WTC11 (cell line): Measurements from ENCODE around the gene NLGN1. TPM values are rescaled to one million over a fixed set of nuclear protein-coding genes. Genes with fewer than 3 reads are reported as not detected.

Source experiments
- ATAC-seq: fragments of 200-7000 bp; cut with Tn5 transposase; 2 replicates; pipeline ENCODE4 v1.10.0; 2021; ENCODE audit warnings: mild to moderate bottlenecking, moderate library complexity
- CTCF ChIA-PET: fragments of 300-600 bp; sonication (Branson Sonifier 250); formaldehyde crosslinking; loops from one replicate; lab custom pipeline; 2021; ENCODE audit warnings: antibody characterized with exemption; lab: Charles Lee
- POLR2A ChIA-PET: fragments of 350-600 bp; sonication (Branson Sonifier 250); formaldehyde crosslinking; loops from one replicate; lab custom pipeline; 2021; ENCODE audit warnings: antibody characterized with exemption; lab: Charles Lee
- DNase-seq: peaks from one replicate; pipeline ENCODE4 v3.0.0; 2021; ENCODE audit warnings: low spot score
- H3K27ac Mint-ChIP-seq: 2 replicates; pipeline ENCODE4 v1.8.0; 2021; ENCODE audit warnings: mixed read lengths
- H3K27me3 Mint-ChIP-seq: 2 replicates; pipeline ENCODE4 v1.8.0; 2021; ENCODE audit warnings: low read depth, mild to moderate bottlenecking, moderate library complexity, mixed read lengths
- H3K36me3 Mint-ChIP-seq: 2 replicates; pipeline ENCODE4 v1.8.0; 2021; ENCODE audit warnings: mixed read lengths
- H3K4me1 Mint-ChIP-seq: 2 replicates; pipeline ENCODE4 v1.8.0; 2022; ENCODE audit warnings: mixed read lengths
- H3K4me3 Mint-ChIP-seq: 2 replicates; pipeline ENCODE4 v1.8.0; 2021; ENCODE audit warnings: mild to moderate bottlenecking, moderate library complexity, mixed read lengths
- H3K9me3 Mint-ChIP-seq: 2 replicates; pipeline ENCODE4 v1.8.0; 2021; ENCODE audit warnings: mixed read lengths
- FOXK1 ChIP-seq: sonication (generic); formaldehyde crosslinking; IDR thresholded peaks from 2 replicates; pipeline ENCODE4 v1.8.0; 2022; ENCODE audit warnings: mild to moderate bottlenecking, moderate library complexity, missing genetic modification reagents
- FOXP4 ChIP-seq: sonication (generic); formaldehyde crosslinking; IDR thresholded peaks from 2 replicates; pipeline ENCODE4 v1.8.0; 2022; ENCODE audit warnings: mild to moderate bottlenecking, missing genetic modification reagents
- HMGXB4 ChIP-seq: sonication (generic); formaldehyde crosslinking; IDR thresholded peaks from 2 replicates; pipeline ENCODE4 v1.8.1; 2023; ENCODE audit warnings: mild to moderate bottlenecking, moderate library complexity, missing genetic modification reagents
- JAZF1 ChIP-seq: fragments of 250-450 bp; sonication (Bioruptor Pico); IDR thresholded peaks from 2 replicates; pipeline ENCODE4 v1.9.0; 2021; ENCODE audit warnings: moderate library complexity, mild to moderate bottlenecking, inconsistent platforms
- MXD4 ChIP-seq: fragments of 250-450 bp; sonication (Bioruptor Pico); IDR thresholded peaks from 2 replicates; pipeline ENCODE4 v1.8.0; 2021; ENCODE audit warnings: mild to moderate bottlenecking, moderate library complexity, borderline replicate concordance
- NFE2L1 ChIP-seq: sonication (generic); formaldehyde crosslinking; IDR thresholded peaks from 2 replicates; pipeline ENCODE4 v1.8.1; 2023; ENCODE audit warnings: missing genetic modification reagents
- NR1H2 ChIP-seq: sonication (generic); formaldehyde crosslinking; IDR thresholded peaks from 2 replicates; pipeline ENCODE4 v1.9.0; 2021; ENCODE audit warnings: mild to moderate bottlenecking, moderate library complexity, missing genetic modification reagents
- NR3C1 ChIP-seq: sonication (generic); formaldehyde crosslinking; conservative IDR thresholded peaks from 2 replicates; pipeline ENCODE4 v1.8.1; 2023; ENCODE audit warnings: low read depth, mild to moderate bottlenecking, missing genetic modification reagents
- PREB ChIP-seq: sonication (generic); formaldehyde crosslinking; IDR thresholded peaks from 2 replicates; pipeline ENCODE4 v1.8.1; 2022; ENCODE audit warnings: mild to moderate bottlenecking, missing genetic modification reagents, moderate library complexity, borderline replicate concordance
- SOX15 ChIP-seq: fragments of 250-450 bp; sonication (Bioruptor Pico); IDR thresholded peaks from 2 replicates; pipeline ENCODE4 v1.9.0; 2021; ENCODE audit warnings: mild to moderate bottlenecking
- TP53 ChIP-seq: sonication (generic); formaldehyde crosslinking; IDR thresholded peaks from 2 replicates; pipeline ENCODE4 v1.8.1; 2023; ENCODE audit warnings: mild to moderate bottlenecking, missing genetic modification reagents
- ZBTB21 ChIP-seq: sonication (generic); formaldehyde crosslinking; IDR thresholded peaks from 2 replicates; pipeline ENCODE4 v1.8.1; 2023; ENCODE audit warnings: mild to moderate bottlenecking, missing genetic modification reagents, borderline replicate concordance
- ZNF121 ChIP-seq: sonication (generic); formaldehyde crosslinking; IDR thresholded peaks from 2 replicates; pipeline ENCODE4 v1.8.0; 2023; ENCODE audit warnings: missing genetic modification reagents
- ZNF396 ChIP-seq: fragments of 250-450 bp; sonication (Bioruptor Pico); IDR thresholded peaks from 2 replicates; pipeline ENCODE4 v1.8.0; 2021; ENCODE audit warnings: mild to moderate bottlenecking, moderate library complexity, borderline replicate concordance
- total RNA-seq: library from RNA; stranded (reverse); gene quantifications from 3 replicates; pipeline ENCODE4 v1.2.3, GENCODE V29; 2021
- TF ChIP-seq, protein P1 (sequence below): sonication (generic); formaldehyde crosslinking; IDR thresholded peaks from 2 replicates; pipeline ENCODE4 v1.8.0; 2023; ENCODE audit warnings: missing genetic modification reagents, mild to moderate bottlenecking, borderline replicate concordance
- TF ChIP-seq, protein P2 (sequence below): sonication (generic); formaldehyde crosslinking; IDR thresholded peaks from 2 replicates; pipeline ENCODE4 v1.8.1; 2022; ENCODE audit warnings: missing genetic modification reagents, borderline replicate concordance

NLGN1 gene
- total RNA-seq, 1 experiment from 2014 or later, result 12.4 TPM

GRCh38 chr3:173920386-173920785 is 522.8 kb downstream of the NLGN1 start:
- Mint-ChIP-seq H3K27ac (no peak overlapping the region), H3K4me3 (no peak overlapping the region), H3K4me1 (peaks cover 23% of the 10 kb centered on the region), H3K9me3 (no peaks in the 10 kb centered on the region), H3K36me3 (no peaks in the 10 kb centered on the region), H3K27me3 (no peaks in the 10 kb centered on the region)
- no peak for DNase-seq
- no peak for ATAC-seq
- POLR2A ChIA-PET, result interaction anchor here (1.0 kb wide), 1 partner anchor 13 kb away, joined by 3 read pairs; no protein-coding TSS in a partner anchor
- CTCF ChIA-PET, result no interaction called here
- TF ChIP-seq, protein P1, sequence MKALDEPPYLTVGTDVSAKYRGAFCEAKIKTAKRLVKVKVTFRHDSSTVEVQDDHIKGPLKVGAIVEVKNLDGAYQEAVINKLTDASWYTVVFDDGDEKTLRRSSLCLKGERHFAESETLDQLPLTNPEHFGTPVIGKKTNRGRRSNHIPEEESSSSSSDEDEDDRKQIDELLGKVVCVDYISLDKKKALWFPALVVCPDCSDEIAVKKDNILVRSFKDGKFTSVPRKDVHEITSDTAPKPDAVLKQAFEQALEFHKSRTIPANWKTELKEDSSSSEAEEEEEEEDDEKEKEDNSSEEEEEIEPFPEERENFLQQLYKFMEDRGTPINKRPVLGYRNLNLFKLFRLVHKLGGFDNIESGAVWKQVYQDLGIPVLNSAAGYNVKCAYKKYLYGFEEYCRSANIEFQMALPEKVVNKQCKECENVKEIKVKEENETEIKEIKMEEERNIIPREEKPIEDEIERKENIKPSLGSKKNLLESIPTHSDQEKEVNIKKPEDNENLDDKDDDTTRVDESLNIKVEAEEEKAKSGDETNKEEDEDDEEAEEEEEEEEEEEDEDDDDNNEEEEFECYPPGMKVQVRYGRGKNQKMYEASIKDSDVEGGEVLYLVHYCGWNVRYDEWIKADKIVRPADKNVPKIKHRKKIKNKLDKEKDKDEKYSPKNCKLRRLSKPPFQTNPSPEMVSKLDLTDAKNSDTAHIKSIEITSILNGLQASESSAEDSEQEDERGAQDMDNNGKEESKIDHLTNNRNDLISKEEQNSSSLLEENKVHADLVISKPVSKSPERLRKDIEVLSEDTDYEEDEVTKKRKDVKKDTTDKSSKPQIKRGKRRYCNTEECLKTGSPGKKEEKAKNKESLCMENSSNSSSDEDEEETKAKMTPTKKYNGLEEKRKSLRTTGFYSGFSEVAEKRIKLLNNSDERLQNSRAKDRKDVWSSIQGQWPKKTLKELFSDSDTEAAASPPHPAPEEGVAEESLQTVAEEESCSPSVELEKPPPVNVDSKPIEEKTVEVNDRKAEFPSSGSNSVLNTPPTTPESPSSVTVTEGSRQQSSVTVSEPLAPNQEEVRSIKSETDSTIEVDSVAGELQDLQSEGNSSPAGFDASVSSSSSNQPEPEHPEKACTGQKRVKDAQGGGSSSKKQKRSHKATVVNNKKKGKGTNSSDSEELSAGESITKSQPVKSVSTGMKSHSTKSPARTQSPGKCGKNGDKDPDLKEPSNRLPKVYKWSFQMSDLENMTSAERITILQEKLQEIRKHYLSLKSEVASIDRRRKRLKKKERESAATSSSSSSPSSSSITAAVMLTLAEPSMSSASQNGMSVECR (CRISPR knock-in tag), result no peak
- TF ChIP-seq SOX15 (CRISPR knock-in tag), result no peak
- no peak for TF ChIP-seq NR1H2 (CRISPR knock-in tag)
- TF ChIP-seq JAZF1 (CRISPR knock-in tag), result no peak

- DNase-seq (no peak), ATAC-seq (peak; percentile 53)
- Mint-ChIP-seq H3K27ac (no peak overlapping the region), H3K4me1 (peaks cover 22% of the 10 kb centered on the region), H3K27me3 (no peaks in the 10 kb centered on the region), H3K9me3 (no peaks in the 10 kb centered on the region), H3K36me3 (no peaks in the 10 kb centered on the region), H3K4me3 (no peak overlapping the region)
- CTCF ChIA-PET, result no interaction called here
- POLR2A ChIA-PET, result no interaction called here
- no peak for TF ChIP-seq PREB (CRISPR knock-in tag)
- no peak for TF ChIP-seq SOX15 (CRISPR knock-in tag)
- no peak for TF ChIP-seq NR3C1
- no peak for TF ChIP-seq NFE2L1
- TF ChIP-seq FOXK1, result no peak
- TF ChIP-seq MXD4 (CRISPR knock-in tag), result no peak
- TF ChIP-seq, protein P2, sequence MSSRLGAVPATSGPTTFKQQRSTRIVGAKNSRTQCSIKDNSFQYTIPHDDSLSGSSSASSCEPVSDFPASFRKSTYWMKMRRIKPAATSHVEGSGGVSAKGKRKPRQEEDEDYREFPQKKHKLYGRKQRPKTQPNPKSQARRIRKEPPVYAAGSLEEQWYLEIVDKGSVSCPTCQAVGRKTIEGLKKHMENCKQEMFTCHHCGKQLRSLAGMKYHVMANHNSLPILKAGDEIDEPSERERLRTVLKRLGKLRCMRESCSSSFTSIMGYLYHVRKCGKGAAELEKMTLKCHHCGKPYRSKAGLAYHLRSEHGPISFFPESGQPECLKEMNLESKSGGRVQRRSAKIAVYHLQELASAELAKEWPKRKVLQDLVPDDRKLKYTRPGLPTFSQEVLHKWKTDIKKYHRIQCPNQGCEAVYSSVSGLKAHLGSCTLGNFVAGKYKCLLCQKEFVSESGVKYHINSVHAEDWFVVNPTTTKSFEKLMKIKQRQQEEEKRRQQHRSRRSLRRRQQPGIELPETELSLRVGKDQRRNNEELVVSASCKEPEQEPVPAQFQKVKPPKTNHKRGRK (CRISPR knock-in tag), result no peak
- TF ChIP-seq TP53 (CRISPR knock-in tag), result no peak
- TF ChIP-seq ZNF396, result no peak
- no peak for TF ChIP-seq ZNF121
- no peak for TF ChIP-seq FOXP4 (CRISPR knock-in tag)
- no peak for TF ChIP-seq HMGXB4
- TF ChIP-seq ZBTB21 (CRISPR knock-in tag), result no peak
Observed at GRCh38 chr3:173921732-173922131, 524.2 kb downstream of the NLGN1 start.
